RCC 7860 (cell line): ENCODE measurements around the gene DNM3.

ENCODE experiments used
- DNase-seq: peaks from one replicate; pipeline ENCODE4 v3.0.0-alpha.2; 2015; ENCODE audit warnings: low spot score
- FAIRE-seq: peaks from 2 replicates; lab custom pipeline; 2012; peaks lifted over from hg19 to GRCh38; lab: Jason Lieb, UNC

The DNM3 gene

GRCh38 chr1:171913385-171913784 is 72.1 kb downstream of the DNM3 start:
- FAIRE-seq, result peak; percentile 79
- DNase-seq, result peak; percentile 18

DNA sequence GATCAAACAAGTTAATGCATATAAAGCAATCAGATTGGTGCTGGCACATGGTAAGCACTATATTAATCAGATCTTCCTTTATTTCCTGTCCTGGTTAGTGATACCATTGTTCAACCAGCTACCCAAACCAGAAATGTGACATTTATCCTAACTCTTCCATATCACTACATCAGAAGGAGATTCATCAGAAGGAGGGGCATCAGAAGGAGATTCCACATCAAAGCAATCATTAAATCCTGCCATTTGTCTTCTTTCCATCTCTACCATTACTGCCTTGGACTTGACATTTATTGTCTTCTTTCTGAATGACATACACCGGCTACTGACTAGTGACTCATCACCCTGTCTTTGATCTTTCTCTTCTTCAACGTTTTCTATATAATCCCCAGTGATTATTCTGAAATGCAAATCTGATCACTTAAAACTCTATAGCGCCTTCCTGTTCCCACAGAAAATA is 75.0 kb downstream of the DNM3 start:
- FAIRE-seq (no peak), DNase-seq (no peak)

DNA sequence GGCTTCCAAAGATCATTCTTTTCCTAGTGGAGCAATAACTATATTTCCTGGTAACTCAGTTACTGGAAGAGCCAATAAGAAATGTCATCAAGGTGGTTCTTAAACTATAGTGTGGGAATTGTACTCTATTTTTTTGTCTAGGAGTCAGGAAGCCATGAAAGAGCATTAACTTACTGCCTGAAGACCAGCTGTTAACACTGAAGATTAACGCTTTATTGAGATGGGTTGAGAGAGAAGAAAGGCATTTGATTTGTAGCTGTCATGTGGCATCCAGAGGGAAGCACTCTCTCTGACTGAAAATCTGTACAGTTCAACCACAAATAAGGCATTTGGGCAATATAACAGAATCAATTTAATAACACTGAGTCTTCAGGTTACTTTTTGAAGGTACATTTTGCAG is 76.0 kb downstream of the DNM3 start:
- DNase-seq (no peak), FAIRE-seq (no peak)

DNA sequence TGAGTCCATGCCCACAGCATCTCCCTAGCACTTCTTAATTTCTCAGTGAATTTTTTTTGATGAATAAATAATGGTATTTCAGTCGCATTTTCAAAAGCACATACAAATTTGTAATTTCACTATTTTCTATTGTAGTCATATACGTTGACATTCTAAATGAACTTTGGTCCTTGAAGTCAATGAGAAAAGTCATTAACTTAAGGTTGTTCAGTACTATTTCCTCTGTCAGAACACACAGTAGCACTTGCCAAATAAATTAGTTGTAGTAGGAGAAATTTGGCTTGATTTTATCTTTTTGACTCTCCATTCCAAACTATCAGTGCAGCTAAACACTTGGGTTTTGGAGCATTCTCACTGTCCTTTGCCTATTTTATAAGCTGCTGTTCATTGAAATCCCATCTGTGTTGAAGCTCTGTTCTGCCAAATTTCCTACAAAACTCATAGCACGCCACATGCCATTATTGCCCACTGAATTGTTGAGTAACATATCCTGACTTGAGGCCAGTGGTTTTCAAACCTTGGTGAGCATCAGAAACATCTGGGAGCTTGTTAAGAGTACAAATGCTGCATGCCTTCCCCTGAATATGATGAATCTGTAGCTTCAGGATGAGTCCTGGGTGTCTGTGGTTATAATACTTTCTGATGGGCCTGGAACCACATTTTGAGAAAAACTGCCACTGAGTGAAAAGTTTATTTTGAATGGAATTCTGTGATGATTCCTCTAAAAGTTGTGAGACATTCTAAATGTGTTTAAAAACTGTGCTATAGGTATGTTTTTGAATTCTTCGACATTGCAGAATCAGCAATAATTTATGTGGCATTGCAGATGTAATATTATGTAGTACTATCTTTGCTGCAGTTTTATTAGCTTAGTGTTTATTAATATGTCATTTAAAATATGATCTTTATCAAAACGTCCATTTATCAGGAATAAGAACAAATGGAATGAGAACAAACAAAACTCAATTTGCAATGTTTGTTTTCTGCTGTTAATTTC is 78.9 kb downstream of the DNM3 start:
- FAIRE-seq, result no peak

GRCh38 chr1:171922999-171923398 is 81.7 kb downstream of the DNM3 start:
- FAIRE-seq (no peak), DNase-seq (no peak)

More for the DNA sequence above, 78.9 kb downstream of the DNM3 start:
- no peak for DNase-seq

DNA sequence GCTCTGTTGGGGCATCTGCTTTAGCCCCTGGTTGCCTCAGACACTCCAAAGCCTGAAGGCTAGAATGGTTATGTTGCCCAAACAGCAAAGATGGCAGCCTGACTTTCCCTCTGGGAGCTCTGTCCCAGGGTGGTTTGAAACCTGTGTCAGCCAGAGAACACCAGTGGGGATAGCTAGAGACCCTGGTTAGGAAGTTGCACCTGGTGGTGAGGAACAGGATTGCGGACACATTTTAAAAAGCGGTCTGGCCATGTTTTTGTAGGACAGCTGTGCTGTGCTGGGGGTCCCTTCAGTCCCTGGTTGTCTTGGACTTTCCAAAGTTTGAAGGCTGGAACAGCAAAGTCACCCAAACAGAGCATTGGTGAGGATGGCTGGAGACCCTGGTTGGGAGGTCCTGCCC is 87.8 kb downstream of the DNM3 start:
- DNase-seq (no peak), FAIRE-seq (no peak)

- no peak for FAIRE-seq
Observed at GRCh38 chr1:171931752-171932151, 90.5 kb downstream of the DNM3 start.

GRCh38 chr1:171934664-171935063 is 93.4 kb downstream of the DNM3 start:
- no peak for FAIRE-seq
- DNase-seq, result no peak

More at GRCh38 chr1:171931752-171932151, 90.5 kb downstream of the DNM3 start:
- no peak for DNase-seq

DNA sequence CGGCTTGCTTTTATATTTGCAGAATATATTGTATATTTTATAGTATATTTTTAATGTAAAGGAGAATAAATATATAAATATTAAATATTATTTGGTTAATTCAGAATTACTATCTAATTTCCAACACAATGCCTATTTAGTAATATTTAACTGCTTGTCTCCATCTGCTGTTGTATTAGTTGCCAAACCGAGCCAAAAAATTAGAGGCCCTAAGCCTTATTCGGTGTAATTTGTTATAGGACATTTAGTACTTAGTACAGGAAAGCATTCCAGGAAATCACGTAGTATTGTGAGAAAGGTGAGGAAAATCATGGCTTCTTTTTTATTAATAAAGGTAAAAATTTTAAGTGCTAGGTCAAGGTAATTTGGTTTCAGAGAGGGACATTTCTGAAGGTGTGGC is 93.8 kb downstream of the DNM3 start:
- DNase-seq (no peak), FAIRE-seq (no peak)

DNA sequence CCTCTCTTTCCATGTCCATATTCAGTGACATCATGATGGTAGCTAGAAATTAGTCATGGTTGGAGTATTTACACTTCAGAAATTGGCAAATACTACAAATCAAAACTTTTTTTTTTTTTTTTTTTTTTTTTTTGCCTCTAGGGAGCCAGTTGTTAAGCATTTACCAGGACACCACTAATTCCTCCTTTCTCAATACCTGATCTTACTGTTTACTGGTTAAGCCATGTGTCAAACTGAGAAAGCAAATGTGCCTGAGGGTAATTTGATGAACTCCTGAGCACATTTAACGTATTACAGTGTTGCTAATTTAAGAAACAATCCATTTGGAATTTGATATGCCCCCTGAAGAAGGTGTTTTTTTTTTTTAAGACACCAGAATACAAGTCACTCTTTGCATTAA is 94.4 kb downstream of the DNM3 start:
- no peak for FAIRE-seq
- no peak for DNase-seq

GRCh38 chr1:171937938-171938337 is 96.6 kb downstream of the DNM3 start:
- FAIRE-seq (no peak), DNase-seq (no peak)

DNA sequence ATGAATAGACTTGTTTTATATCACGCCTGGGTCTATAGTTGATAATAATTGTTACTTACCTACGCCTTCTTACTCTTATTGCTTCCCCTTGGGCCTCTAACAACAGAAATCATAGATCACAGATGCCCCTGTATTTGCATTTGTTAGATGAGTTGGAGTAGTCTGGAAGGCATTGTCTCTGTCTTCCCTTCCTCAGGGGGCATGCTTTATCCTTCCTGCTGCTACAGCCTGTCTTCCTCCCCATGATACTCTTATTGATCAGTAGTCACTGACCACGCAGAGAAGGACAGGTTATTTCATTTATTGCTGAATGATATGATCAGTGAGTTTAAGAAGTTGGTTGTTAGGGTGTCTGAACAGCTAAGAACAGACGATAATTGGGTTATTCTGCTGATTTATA is 98.4 kb downstream of the DNM3 start:
- DNase-seq (no peak), FAIRE-seq (no peak)

DNA sequence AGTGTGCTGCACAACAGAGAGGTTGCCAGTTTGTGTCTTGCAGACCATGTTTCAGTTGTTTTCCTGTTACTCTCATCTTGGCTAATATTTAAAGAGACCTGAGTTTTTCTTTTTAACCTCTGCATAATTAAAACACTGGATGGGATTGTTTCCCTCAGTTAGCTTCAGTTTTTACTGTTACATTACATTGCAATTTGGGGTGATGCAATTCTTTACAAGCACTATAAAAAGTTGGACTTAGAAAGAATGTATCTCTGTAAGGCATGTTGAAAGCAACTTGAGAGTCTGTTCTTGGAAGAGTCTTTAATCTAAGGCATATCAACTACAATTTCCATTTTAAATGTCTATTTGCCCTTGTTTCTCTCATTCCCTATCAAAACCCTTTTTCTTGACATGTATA is 99.1 kb downstream of the DNM3 start:
- no peak for FAIRE-seq
- DNase-seq, result no peak

- DNase-seq, result no peak
- FAIRE-seq, result no peak
Observed at GRCh38 chr1:171941920-171942319, 100.6 kb downstream of the DNM3 start.

GRCh38 chr1:171943973-171944561 is 102.8 kb downstream of the DNM3 start:
- no peak for DNase-seq
- no peak for FAIRE-seq

GRCh38 chr1:171948511-171948910 is 107.2 kb downstream of the DNM3 start:
- FAIRE-seq (no peak), DNase-seq (no peak)

DNA sequence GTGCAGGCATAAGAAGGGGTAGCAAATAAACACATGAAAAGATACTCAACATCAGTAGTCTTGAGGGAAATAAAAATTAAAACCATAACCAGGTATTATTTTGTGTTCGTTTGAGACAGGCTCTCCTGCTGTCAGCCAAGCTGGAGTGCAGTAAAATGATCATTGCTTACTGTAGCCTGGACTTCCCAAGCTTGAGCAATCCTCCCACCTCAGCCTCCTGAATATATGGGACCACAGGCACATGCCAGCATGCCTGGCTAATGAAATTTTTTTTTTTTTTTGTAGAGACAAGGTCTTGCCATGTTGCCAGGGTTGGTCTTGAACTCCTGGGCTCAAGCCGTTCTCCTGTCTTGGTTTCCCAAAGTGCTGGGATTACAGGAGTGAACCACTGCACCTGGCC is 108.0 kb downstream of the DNM3 start:
- no peak for FAIRE-seq

DNA sequence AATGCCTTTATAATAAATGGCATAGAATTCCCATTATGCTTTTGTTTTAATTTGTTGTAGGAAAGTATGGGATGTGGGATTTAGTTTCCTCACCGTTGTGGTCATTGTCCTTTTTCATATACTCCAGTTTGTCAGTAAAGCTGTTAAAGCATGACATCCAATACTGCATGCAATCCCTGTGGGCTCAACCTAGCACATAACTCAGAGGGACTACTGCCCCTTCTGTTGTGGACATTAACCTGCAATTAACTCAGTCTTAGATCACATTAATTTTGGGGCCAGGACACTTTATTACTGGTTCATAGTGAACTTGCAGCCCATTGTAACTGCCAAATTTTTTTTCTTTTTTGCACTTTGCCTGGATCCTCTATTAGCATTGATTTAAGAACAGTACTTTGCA is 112.5 kb downstream of the DNM3 start:
- DNase-seq (no peak), FAIRE-seq (no peak)

More for the DNA sequence above, 108.0 kb downstream of the DNM3 start:
- DNase-seq, result no peak

GRCh38 chr1:171954361-171954760 is 113.1 kb downstream of the DNM3 start:
- FAIRE-seq, result no peak
- DNase-seq, result no peak

- DNase-seq (no peak), FAIRE-seq (no peak)
Observed at GRCh38 chr1:171961861-171962260, 120.6 kb downstream of the DNM3 start.

DNA sequence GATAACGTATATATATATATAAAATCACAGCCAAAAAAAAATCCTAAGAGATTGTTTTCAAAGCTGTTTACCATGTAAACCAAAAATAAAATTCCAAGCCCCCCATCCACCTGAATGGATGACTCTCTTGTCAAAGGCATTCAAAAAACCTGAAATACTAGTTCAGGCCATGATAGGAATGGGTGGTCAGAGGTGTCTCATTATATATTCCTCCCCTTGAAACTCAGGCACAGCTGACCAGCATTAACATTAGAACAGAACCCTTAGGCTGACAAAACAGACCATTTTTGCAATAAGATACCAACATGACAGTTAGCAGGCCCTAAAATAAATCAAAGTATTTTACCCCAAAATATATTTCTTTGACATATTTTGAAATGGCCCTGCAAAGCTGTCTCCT is 122.5 kb downstream of the DNM3 start:
- no peak for FAIRE-seq

GRCh38 chr1:171965777-171966176 is 124.5 kb downstream of the DNM3 start:
- FAIRE-seq, result no peak

More for the DNA sequence above, 122.5 kb downstream of the DNM3 start:
- no peak for DNase-seq

More at GRCh38 chr1:171965777-171966176, 124.5 kb downstream of the DNM3 start:
- no peak for DNase-seq
